AG09309 (cell line): Measurements from ENCODE around the gene ASPRV1.

Source experiments
- DNase-seq: peaks from one replicate; pipeline ENCODE4 v3.0.0-alpha.2; 2010; ENCODE audit warnings: low read depth
- H3K4me3 ChIP-seq: 2 replicates; pipeline ENCODE4 v1.5.1; 2011; ENCODE audit warnings: mild to moderate bottlenecking, low read depth, low read length, moderate library complexity; ENCODE audit not compliant: control insufficient read depth
- TF ChIP-seq, protein P1 (sequence below): IDR thresholded peaks from 2 replicates; pipeline ENCODE4 v1.5.1; 2011; ENCODE audit warnings: mild to moderate bottlenecking, low read depth, low read length, inconsistent platforms; ENCODE audit not compliant: insufficient read depth, control insufficient read depth; ENCODE audit errors: missing control alignments

ASPRV1 gene

DNA sequence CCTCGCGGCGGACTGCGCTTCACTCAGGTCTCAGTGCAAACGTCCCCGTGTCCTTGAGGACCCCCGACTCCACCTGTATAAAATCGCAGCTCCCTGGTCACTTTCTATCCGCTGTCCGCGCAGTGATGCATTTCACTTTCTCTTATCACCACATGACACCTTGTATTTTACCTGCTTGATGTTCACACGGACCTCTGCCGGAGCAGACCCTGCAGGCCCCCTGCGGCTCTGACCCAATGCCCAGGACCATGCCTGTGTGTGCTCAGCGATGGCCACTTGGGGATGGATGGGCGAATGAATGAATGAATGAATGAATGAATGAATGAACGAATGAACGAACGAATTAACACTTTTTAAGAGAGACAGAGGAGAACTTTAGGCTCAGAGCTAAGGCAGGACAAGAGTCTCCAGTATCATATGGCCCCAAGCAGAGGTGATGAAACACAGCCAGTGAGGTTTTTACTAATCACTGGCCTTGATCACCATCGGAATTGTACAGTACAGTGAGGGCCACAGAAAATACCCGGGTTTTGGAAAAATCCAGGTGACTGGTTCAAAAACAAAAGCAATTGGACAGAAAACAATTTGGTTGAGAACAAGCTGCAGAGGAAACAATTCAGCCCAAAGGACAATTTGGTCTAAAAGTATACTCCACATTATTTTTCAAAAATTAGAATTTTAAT is 12.3 kb downstream of the ASPRV1 start:
- TF ChIP-seq, protein P1, sequence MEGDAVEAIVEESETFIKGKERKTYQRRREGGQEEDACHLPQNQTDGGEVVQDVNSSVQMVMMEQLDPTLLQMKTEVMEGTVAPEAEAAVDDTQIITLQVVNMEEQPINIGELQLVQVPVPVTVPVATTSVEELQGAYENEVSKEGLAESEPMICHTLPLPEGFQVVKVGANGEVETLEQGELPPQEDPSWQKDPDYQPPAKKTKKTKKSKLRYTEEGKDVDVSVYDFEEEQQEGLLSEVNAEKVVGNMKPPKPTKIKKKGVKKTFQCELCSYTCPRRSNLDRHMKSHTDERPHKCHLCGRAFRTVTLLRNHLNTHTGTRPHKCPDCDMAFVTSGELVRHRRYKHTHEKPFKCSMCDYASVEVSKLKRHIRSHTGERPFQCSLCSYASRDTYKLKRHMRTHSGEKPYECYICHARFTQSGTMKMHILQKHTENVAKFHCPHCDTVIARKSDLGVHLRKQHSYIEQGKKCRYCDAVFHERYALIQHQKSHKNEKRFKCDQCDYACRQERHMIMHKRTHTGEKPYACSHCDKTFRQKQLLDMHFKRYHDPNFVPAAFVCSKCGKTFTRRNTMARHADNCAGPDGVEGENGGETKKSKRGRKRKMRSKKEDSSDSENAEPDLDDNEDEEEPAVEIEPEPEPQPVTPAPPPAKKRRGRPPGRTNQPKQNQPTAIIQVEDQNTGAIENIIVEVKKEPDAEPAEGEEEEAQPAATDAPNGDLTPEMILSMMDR, result no peak
- DNase-seq, result no peak

DNA sequence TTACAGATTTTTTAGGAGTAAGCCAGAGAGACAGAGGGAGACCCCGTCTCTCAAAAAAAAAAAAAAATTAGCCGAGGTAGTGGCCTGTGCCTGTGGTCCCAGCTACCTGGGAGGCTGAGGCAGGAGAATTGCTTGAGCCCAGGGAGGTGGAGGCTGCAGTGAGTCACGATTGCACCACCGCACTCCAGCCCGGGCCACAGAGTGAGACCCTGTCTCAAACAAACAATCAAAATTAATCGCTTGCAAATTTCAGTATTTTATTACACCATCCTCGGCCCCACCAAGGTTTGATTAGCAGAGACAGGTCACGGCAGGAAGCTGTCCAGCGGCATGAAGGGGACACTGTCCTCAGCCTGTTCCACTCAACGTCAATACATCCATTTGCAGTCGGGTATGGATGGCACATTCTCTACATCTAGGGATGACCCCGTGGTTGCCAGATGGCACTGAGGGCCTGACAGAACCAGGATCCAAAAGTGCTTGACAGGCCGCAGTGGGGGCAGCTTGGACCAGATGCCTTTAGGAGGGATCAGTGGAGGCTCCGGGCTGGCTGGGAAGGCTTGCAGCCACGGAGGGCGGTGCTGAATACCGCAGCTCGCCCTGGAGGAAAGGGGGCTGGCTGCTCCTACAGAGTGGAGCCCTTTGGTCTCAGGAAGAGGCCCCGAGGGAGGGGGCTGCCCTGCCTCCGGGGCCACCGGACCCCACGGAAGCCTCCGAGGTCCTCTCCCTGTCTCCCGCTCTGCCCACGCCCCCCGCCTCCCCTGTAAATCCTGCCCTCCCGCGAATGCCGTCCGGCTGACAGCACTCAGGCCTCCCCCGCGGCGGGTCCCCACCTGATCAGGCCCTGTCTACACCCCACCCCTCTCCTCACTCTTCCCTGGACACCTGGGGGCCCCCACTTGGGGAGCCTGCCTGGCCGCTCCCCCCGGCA is 13.1 kb downstream of the ASPRV1 start:
- TF ChIP-seq, protein P1, result no peak
- H3K4me3 ChIP-seq, result peak overlapping the region; percentile 25
- no peak for DNase-seq

More for the DNA sequence above, 12.3 kb downstream of the ASPRV1 start:
- no peak overlapping the region for H3K4me3 ChIP-seq

DNA sequence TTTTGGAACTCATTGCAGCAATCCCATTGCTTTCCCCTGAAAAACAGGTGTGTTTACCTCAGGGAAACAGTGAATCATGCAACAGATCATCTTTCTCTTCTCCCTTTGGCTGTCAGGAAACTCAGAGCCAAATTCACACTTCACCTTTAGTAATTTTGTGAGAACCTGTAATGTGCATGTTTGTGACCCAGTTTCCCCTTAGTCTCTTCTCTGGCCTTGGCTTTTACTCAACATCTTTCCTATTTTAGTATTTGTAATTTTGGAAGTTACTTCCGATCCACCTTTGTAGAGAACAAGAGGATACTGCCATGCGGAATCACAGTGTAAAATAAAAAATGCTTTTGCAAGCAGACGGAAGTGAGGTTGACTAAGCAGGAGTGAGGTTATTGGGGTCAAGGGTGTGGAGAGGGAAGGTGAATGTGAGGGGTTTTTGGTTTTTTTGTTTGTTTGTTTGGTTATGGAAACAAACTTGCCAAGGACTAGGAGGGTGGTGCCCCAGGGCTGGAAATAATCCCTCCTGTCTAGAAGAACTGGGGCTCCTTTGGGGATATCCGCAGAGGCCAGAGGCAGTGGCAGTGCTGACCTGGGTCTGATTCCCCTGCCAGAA is 14.0 kb downstream of the ASPRV1 start:
- TF ChIP-seq, protein P1, result no peak

DNA sequence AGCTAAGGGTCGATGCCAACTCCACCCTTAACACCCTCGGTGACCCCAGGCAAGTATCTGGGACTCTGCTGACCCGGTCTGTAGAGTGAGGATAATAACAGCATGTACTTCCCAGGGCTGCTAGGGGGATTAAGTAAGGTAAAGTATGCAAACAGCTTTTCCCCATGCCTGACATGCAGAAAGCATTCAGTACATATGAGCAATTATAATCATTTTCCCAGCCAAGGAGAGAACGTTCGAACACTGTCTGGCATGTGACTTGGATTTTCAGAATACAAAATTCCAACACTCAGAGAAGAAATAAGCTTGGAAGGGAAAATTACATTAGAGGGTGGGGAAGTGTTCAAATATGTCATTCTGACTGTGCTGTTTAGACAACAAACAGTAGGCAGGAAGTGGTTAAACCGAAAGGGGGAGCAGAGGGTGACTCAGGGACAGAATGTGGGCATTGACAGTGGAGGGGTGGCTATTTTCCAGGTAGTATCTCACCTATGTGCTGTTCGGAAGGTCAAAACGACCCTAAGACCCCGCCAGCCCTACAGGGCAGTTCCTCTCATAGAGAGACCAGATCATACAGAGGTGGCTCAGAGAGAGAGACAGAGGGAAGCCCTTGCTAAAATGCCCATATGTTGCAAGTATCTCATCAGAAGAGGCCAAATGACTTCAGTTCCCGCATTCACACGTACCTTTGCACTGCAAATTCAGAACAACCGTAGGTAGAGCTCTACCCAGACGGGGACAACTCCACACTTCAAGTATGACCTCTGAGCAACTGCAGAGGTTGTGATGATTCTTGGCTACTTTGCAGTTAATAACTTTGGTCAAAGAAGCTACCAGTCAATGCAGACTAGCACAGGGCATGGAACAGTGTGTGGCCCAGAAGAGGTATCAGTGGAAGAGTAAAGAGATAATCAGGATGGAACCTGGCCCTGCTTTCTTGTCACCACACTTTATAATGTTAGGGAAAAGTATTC is 14.8 kb downstream of the ASPRV1 start:
- TF ChIP-seq, protein P1, result no peak
- no peak for DNase-seq
- H3K4me3 ChIP-seq, result no peak overlapping the region

More for the DNA sequence above, 14.0 kb downstream of the ASPRV1 start:
- no peak for DNase-seq
- H3K4me3 ChIP-seq, result no peak overlapping the region

DNA sequence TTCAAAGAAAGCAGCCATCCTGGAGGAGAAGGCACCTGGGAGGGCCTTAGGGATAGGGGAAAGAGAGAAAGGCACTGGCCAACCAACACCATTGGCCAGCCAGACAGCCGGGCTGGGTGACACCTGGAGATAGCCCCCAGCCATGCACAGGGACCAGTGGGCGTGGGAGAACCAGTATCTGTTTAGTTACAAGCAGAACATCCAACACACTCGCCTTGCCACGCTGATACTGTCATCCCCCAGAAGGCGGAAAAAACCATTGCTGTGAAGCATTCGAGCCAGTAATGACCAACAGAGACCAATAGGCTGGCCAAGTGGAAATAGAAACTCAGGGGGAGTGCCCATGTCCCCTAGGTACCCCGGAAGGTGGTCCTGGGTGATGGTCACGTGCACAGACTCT is 15.5 kb downstream of the ASPRV1 start:
- DNase-seq, result no peak
- TF ChIP-seq, protein P1, result no peak
- H3K4me3 ChIP-seq, result no peak overlapping the region

DNA sequence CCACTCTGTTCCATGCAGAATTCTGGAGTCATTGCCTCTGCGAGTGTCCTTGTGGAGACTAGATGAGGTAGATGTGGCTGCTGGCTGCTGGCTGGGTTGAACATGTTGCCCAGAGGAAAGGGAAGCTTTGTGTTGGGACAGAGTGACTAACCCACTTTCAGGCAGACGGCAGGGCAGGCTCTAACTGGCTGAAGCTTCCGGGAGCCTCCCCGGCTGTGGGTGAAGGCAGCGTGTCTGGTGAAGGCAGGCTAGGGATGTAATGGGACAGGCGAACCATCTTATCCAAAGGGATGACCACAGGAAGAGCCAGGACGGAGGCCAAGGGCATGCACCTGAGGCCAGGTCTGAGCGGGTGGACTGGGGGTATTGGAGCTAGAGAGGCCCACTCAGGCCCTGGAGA is 16.0 kb downstream of the ASPRV1 start:
- DNase-seq, result no peak
- TF ChIP-seq, protein P1, result no peak
- no peak overlapping the region for H3K4me3 ChIP-seq
